WERI-Rb-1 (cell line): ENCODE results near the gene DPYSL3.

Experiments
- DNase-seq: peaks from one replicate; pipeline ENCODE4 v3.0.0-alpha.2; 2020
- H3K27ac ChIP-seq: fragments of 250-450 bp; sonication (Bioruptor Pico); 2 replicates; pipeline ENCODE4 v1.5.1; 2020; ENCODE audit warnings: mild to moderate bottlenecking, moderate library complexity
- H3K27me3 ChIP-seq: fragments of 250-450 bp; sonication (Bioruptor Pico); 2 replicates; pipeline ENCODE4 v1.5.1; 2021; ENCODE audit warnings: mild to moderate bottlenecking, low read depth, moderate library complexity; ENCODE audit not compliant: insufficient read depth, severe bottlenecking
- H3K36me3 ChIP-seq: fragments of 250-450 bp; sonication (Bioruptor Pico); 2 replicates; pipeline ENCODE4 v1.5.1; 2020; ENCODE audit warnings: mild to moderate bottlenecking, moderate library complexity
- H3K4me3 ChIP-seq: 2 replicates; pipeline ENCODE4 v1.5.1; 2011; ENCODE audit warnings: low read depth, mild to moderate bottlenecking, control low read depth, low read length
- H3K9me3 ChIP-seq: fragments of 250-450 bp; sonication (Bioruptor Pico); 2 replicates; pipeline ENCODE4 v1.5.1; 2021; ENCODE audit warnings: mild to moderate bottlenecking, moderate library complexity; ENCODE audit not compliant: severe bottlenecking
- CTCF ChIP-seq: IDR thresholded peaks from 2 replicates; pipeline ENCODE4 v1.5.1; 2011; ENCODE audit warnings: low read depth, mild to moderate bottlenecking, control low read depth, inconsistent platforms, low read length

DPYSL3 gene

GRCh38 chr5:147417135-147417813 is 92.6 kb downstream of the DPYSL3 start:
- no peaks in the 10 kb centered on the region for H3K9me3 ChIP-seq
- TF ChIP-seq CTCF, result no peak
- no peak overlapping the region for H3K4me3 ChIP-seq
- no peak for DNase-seq
- H3K27ac ChIP-seq, result no peak overlapping the region
- peaks cover 91% of the 10 kb centered on the region for H3K36me3 ChIP-seq
- H3K27me3 ChIP-seq, result no peaks in the 10 kb centered on the region

GRCh38 chr5:147415651-147416050 is 94.2 kb downstream of the DPYSL3 start:
- Histone ChIP-seq H3K9me3 (no peaks in the 10 kb centered on the region), H3K27ac (no peak overlapping the region), H3K4me3 (no peak overlapping the region), H3K36me3 (peaks cover 99% of the 10 kb centered on the region), H3K27me3 (no peaks in the 10 kb centered on the region)
- TF ChIP-seq CTCF, result no peak
- DNase-seq, result no peak

DNA sequence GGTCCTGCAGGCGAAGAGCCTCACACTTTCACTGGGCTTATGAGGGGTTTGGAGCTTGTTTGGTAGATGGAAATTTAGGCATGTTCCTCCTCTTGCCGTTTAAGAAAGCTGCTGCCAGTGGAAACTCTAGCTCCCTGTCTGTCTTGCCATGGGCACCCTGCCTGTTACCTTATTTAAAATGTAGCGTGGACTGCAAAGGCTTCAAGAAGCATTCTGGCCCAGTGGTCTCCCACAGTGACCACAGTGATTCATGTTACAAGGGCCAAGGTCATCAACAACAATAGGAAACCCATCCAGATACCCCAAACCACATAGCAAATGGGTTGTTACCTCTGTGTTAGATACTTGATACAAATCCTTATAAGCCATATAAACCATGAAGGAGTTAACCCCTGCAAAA is 96.6 kb downstream of the DPYSL3 start:
- DNase-seq, result no peak
- no peaks in the 10 kb centered on the region for H3K9me3 ChIP-seq
- no peak overlapping the region for H3K27ac ChIP-seq
- H3K36me3 ChIP-seq, result peaks cover 100% of the 10 kb centered on the region
- TF ChIP-seq CTCF, result no peak
- H3K27me3 ChIP-seq, result no peaks in the 10 kb centered on the region
- no peak overlapping the region for H3K4me3 ChIP-seq

DNA sequence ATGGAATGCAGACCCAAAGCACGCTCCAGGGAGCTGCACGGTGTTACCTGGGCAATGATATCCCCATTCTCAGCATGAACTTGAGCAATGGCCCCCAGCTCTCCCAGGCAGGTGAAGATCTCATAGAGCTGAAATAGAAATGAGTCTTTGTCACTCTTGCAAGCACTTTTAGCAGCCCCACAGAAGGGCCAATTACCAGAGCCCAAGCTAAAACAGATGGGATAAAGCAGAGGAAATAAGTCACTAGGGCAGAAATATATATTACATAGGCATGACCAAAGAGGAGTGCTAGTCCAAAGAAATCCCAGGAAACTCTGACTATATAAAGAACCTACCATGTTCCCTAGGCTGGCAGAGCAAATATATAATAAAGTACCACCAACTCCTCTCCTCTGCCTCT is 97.3 kb downstream of the DPYSL3 start:
- Histone ChIP-seq H3K9me3 (no peaks in the 10 kb centered on the region), H3K4me3 (no peak overlapping the region), H3K27me3 (no peaks in the 10 kb centered on the region), H3K27ac (no peak overlapping the region), H3K36me3 (peaks cover 100% of the 10 kb centered on the region)
- TF ChIP-seq CTCF, result no peak
- DNase-seq, result no peak

GRCh38 chr5:147411359-147412319 is 98.2 kb downstream of the DPYSL3 start:
- H3K9me3 ChIP-seq, result no peaks in the 10 kb centered on the region
- peaks cover 100% of the 10 kb centered on the region for H3K36me3 ChIP-seq
- no peaks in the 10 kb centered on the region for H3K27me3 ChIP-seq
- H3K27ac ChIP-seq, result no peak overlapping the region
- no peak for DNase-seq
- H3K4me3 ChIP-seq, result no peak overlapping the region
- no peak for TF ChIP-seq CTCF
